Caco-2 (cell line): ENCODE measurements around the gene ZFY. TPM values are rescaled to one million over a fixed set of nuclear protein-coding genes. Genes with fewer than 3 reads are reported as not detected.

Experiments
- BruUV-seq: library from RNA; stranded (reverse); fragments of 400-500 nt; replicated peaks from 2 replicates; lab custom pipeline; 2021; lab: Mats Ljungman, UMichigan
- CTCF ChIA-PET: fragments of 300-600 bp; sonication (Branson Sonifier 250); formaldehyde crosslinking; loops from one replicate; lab custom pipeline; 2022; ENCODE audit warnings: antibody characterized with exemption; lab: Charles Lee
- POLR2A ChIA-PET: fragments of 300-600 bp; sonication (Branson Sonifier 250); formaldehyde crosslinking; loops from one replicate; lab custom pipeline; 2022; ENCODE audit warnings: antibody characterized with exemption; lab: Charles Lee
- DNase-seq, 2 experiments: peaks; one replicate each; pipeline versions ENCODE4 v3.0.0 to v3.0.0-alpha.2; 2020 to 2022
- H3K27me3 ChIP-seq: replicated peaks from 2 replicates; pipeline ENCODE4 v1.6.0; 2011; ENCODE audit warnings: low read length; ENCODE audit not compliant: control insufficient read depth, insufficient read depth
- H3K36me3 ChIP-seq: 2 replicates; pipeline ENCODE4 v1.5.1; 2011; ENCODE audit warnings: low read length; ENCODE audit not compliant: control insufficient read depth, insufficient read depth
- H3K4me1 ChIP-seq: fragments of 250-450 bp; sonication (Bioruptor Pico); 2 replicates; pipeline ENCODE4 v1.5.1; 2020; ENCODE audit warnings: mild to moderate bottlenecking
- H3K4me3 ChIP-seq: 2 replicates; pipeline ENCODE4 v1.5.1; 2011; ENCODE audit warnings: low read depth, mild to moderate bottlenecking, control low read depth, low read length
- H3K9me3 ChIP-seq: fragments of 250-450 bp; sonication (Bioruptor Pico); 2 replicates; pipeline ENCODE4 v1.5.1; 2020; ENCODE audit warnings: mild to moderate bottlenecking, moderate library complexity
- H3K27ac Mint-ChIP-seq: one replicate; pipeline ENCODE4 v1.8.0; 2022; ENCODE audit warnings: mixed read lengths; ENCODE audit not compliant: unreplicated experiment
- H3K27me3 Mint-ChIP-seq: one replicate; pipeline ENCODE4 v1.8.0; 2022; ENCODE audit warnings: mixed read lengths; ENCODE audit not compliant: insufficient read depth, unreplicated experiment
- H3K36me3 Mint-ChIP-seq: one replicate; pipeline ENCODE4 v1.8.0; 2022; ENCODE audit warnings: mild to moderate bottlenecking, mixed read lengths; ENCODE audit not compliant: insufficient read depth, unreplicated experiment
- H3K4me1 Mint-ChIP-seq: one replicate; pipeline ENCODE4 v1.8.0; 2022; ENCODE audit warnings: low read depth, mixed read lengths; ENCODE audit not compliant: unreplicated experiment
- H3K4me3 Mint-ChIP-seq: one replicate; pipeline ENCODE4 v1.8.0; 2022; ENCODE audit warnings: mild to moderate bottlenecking, moderate library complexity, mixed read lengths; ENCODE audit not compliant: unreplicated experiment
- H3K9me3 Mint-ChIP-seq: one replicate; pipeline ENCODE4 v1.8.0; 2022; ENCODE audit warnings: mixed read lengths; ENCODE audit not compliant: unreplicated experiment
- intact Hi-C: fragments of 100-400 bp; cut with micrococcal nuclease; formaldehyde crosslinking; loops from one replicate; pipeline ENCODE4 v1.10.0; 2022; ENCODE audit not compliant: unreplicated experiment
- total RNA-seq: library from RNA; stranded (reverse); gene quantifications from 2 replicates; pipeline ENCODE4 v1.2.3, GENCODE V29; 2022
- TF ChIP-seq, protein P1 (sequence below), 2 experiments: fragments of 200-600 bp in 1 of 2; IDR thresholded peaks; 1 replicate in 1 of 2; 2 replicates in 1 of 2; pipeline versions ENCODE4 v1.5.1 to v1.8.0; 2011 to 2022; ENCODE audit warnings: antibody characterized with exemption in 1 of 2, control low read depth in 1 of 2, inconsistent platforms in 1 of 2, low read depth in 1 of 2, low read length in 1 of 2, mild to moderate bottlenecking in 1 of 2, moderate library complexity in 1 of 2; ENCODE audit not compliant: insufficient read depth in 1 of 2, severe bottlenecking in 1 of 2, unreplicated experiment in 1 of 2

ZFY gene
- total RNA-seq, 1 experiment from 2014 or later = not detected

DNA sequence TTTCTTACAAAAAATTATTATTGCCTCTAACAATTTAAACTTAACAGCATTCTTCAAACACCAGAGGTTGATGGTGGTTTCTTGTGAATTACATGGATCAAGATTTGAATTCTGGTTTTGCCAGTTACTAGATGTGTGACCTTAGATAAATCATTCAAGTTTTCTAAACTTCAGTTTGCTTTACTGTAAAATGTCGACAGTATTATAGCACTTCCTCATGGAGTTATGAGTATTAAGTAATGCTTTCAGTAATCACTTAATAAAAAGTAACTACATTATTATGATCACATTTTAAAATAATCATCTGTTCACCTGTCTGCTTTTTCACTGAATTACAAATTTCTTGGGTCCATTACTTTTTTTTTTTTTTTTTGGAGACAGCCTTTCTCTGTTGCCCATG lies 37.5 kb downstream of the ZFY start:
- Mint-ChIP-seq H3K27me3 (no peaks in the 10 kb centered on the region), H3K9me3 (no peaks in the 10 kb centered on the region), H3K4me1 (no peaks in the 10 kb centered on the region), H3K27ac (no peak overlapping the region), H3K36me3 (no peaks in the 10 kb centered on the region), H3K4me3 (no peak overlapping the region)
- H3K4me1 ChIP-seq = no peaks in the 10 kb centered on the region
- no peaks in the 10 kb centered on the region for H3K27me3 ChIP-seq
- no peak overlapping the region for H3K4me3 ChIP-seq
- intact Hi-C loops = no loop called here
- POLR2A ChIA-PET = no interaction called here
- CTCF ChIA-PET = no interaction called here
- no peaks in the 10 kb centered on the region for H3K9me3 ChIP-seq
- no peaks in the 10 kb centered on the region for H3K36me3 ChIP-seq
- TF ChIP-seq, protein P1, sequence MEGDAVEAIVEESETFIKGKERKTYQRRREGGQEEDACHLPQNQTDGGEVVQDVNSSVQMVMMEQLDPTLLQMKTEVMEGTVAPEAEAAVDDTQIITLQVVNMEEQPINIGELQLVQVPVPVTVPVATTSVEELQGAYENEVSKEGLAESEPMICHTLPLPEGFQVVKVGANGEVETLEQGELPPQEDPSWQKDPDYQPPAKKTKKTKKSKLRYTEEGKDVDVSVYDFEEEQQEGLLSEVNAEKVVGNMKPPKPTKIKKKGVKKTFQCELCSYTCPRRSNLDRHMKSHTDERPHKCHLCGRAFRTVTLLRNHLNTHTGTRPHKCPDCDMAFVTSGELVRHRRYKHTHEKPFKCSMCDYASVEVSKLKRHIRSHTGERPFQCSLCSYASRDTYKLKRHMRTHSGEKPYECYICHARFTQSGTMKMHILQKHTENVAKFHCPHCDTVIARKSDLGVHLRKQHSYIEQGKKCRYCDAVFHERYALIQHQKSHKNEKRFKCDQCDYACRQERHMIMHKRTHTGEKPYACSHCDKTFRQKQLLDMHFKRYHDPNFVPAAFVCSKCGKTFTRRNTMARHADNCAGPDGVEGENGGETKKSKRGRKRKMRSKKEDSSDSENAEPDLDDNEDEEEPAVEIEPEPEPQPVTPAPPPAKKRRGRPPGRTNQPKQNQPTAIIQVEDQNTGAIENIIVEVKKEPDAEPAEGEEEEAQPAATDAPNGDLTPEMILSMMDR (IDR thresholded peaks at IDR 0.05; ENCODE audit: insufficient read depth in 1 of 2, low read depth in 1 of 2, low read length in 1 of 2, severe bottlenecking in 1 of 2, unreplicated experiment in 1 of 2) = no peak
- BruUV-seq = no TSS peak
- no peak for DNase-seq

GRCh38 chrY:2973110-2973751 lies 38.0 kb downstream of the ZFY start:
- TF ChIP-seq, protein P1 (IDR thresholded peaks at IDR 0.05; ENCODE audit: insufficient read depth in 1 of 2, low read depth in 1 of 2, low read length in 1 of 2, severe bottlenecking in 1 of 2, unreplicated experiment in 1 of 2) = no peak
- intact Hi-C loops = no loop called here
- Histone ChIP-seq H3K4me3 (no peak overlapping the region), H3K27me3 (no peaks in the 10 kb centered on the region), H3K36me3 (no peaks in the 10 kb centered on the region), H3K9me3 (no peaks in the 10 kb centered on the region), H3K4me1 (no peaks in the 10 kb centered on the region)
- no peaks in the 10 kb centered on the region for H3K4me1 Mint-ChIP-seq
- POLR2A ChIA-PET = no interaction called here
- no peak for DNase-seq
- CTCF ChIA-PET = no interaction called here
- H3K27me3 Mint-ChIP-seq = no peaks in the 10 kb centered on the region
- no peak overlapping the region for H3K4me3 Mint-ChIP-seq
- no peak overlapping the region for H3K27ac Mint-ChIP-seq
- no peaks in the 10 kb centered on the region for H3K9me3 Mint-ChIP-seq
- no TSS peak for BruUV-seq
- H3K36me3 Mint-ChIP-seq = no peaks in the 10 kb centered on the region

GRCh38 chrY:2979283-2979682 lies 44.1 kb downstream of the ZFY start:
- Mint-ChIP-seq H3K4me1 (no peaks in the 10 kb centered on the region), H3K27ac (no peak overlapping the region), H3K4me3 (no peak overlapping the region), H3K36me3 (no peaks in the 10 kb centered on the region), H3K9me3 (no peaks in the 10 kb centered on the region), H3K27me3 (no peaks in the 10 kb centered on the region)
- TF ChIP-seq, protein P1 (IDR thresholded peaks at IDR 0.05; ENCODE audit: insufficient read depth in 1 of 2, low read depth in 1 of 2, low read length in 1 of 2, severe bottlenecking in 1 of 2, unreplicated experiment in 1 of 2) = no peak
- no peaks in the 10 kb centered on the region for H3K27me3 ChIP-seq
- no peaks in the 10 kb centered on the region for H3K9me3 ChIP-seq
- intact Hi-C loops = no loop called here
- CTCF ChIA-PET = no interaction called here
- DNase-seq = no peak
- H3K36me3 ChIP-seq = no peaks in the 10 kb centered on the region
- no TSS peak for BruUV-seq
- H3K4me3 ChIP-seq = no peak overlapping the region
- H3K4me1 ChIP-seq = no peaks in the 10 kb centered on the region
- POLR2A ChIA-PET = no interaction called here
